Trophoblast cell (in vitro differentiated cells and primary cell): ENCODE measurements around the gene UBR7.

Experiments used
- DNase-seq, 2 donors: peaks; one replicate each; pipeline ENCODE4 v3.0.0-alpha.2; 2016
- H2AFZ ChIP-seq: 2 replicates; pipeline ENCODE4 v1.6.1; 2013; ENCODE audit warnings: low read length, moderate library complexity, mild to moderate bottlenecking; ENCODE audit not compliant: insufficient read depth, poor library complexity
- H2AK5ac ChIP-seq: 2 replicates; pipeline ENCODE4 v1.6.1; 2013; ENCODE audit warnings: mild to moderate bottlenecking, low read length
- H2BK120ac ChIP-seq: 2 replicates; pipeline ENCODE4 v1.6.1; 2013; ENCODE audit warnings: low read length, mild to moderate bottlenecking, moderate library complexity; ENCODE audit not compliant: insufficient read depth, poor library complexity
- H2BK12ac ChIP-seq: 2 replicates; pipeline ENCODE4 v1.6.1; 2013; ENCODE audit warnings: mild to moderate bottlenecking, low read length, moderate library complexity
- H2BK5ac ChIP-seq: 2 replicates; pipeline ENCODE4 v1.6.1; 2013; ENCODE audit warnings: low read length, low read depth, moderate library complexity, mild to moderate bottlenecking; ENCODE audit not compliant: poor library complexity
- H3K14ac ChIP-seq: 2 replicates; pipeline ENCODE4 v1.6.1; 2013; ENCODE audit warnings: mild to moderate bottlenecking, low read length
- H3K18ac ChIP-seq: 2 replicates; pipeline ENCODE4 v1.6.1; 2013; ENCODE audit warnings: mild to moderate bottlenecking, low read length
- H3K23ac ChIP-seq: 2 replicates; pipeline ENCODE4 v1.6.1; 2013; ENCODE audit warnings: low read length
- H3K27ac ChIP-seq: 2 replicates; pipeline ENCODE4 v1.5.1; 2013; ENCODE audit warnings: low read depth, mild to moderate bottlenecking, inconsistent platforms, low read length, moderate library complexity
- H3K27me3 ChIP-seq: 2 replicates; pipeline ENCODE4 v1.6.1; 2013; ENCODE audit warnings: inconsistent platforms, mild to moderate bottlenecking, low read length, moderate library complexity; ENCODE audit not compliant: insufficient read depth
- H3K36me3 ChIP-seq, 2 experiments: 1 replicate in 1 of 2; 2 replicates in 1 of 2; pipeline ENCODE4 v1.6.1; 2013; ENCODE audit warnings: low read length in 2 of 2, mild to moderate bottlenecking in 2 of 2, moderate library complexity in 1 of 2; ENCODE audit not compliant: insufficient read depth in 2 of 2, control insufficient read depth in 1 of 2
- H3K4ac ChIP-seq: 2 replicates; pipeline ENCODE4 v1.6.1; 2013; ENCODE audit warnings: low read depth, mild to moderate bottlenecking, low read length, moderate library complexity
- H3K4me1 ChIP-seq, 2 experiments: 1 replicate in 1 of 2; 2 replicates in 1 of 2; pipeline ENCODE4 v1.6.1; 2013; ENCODE audit warnings: low read length in 2 of 2, mild to moderate bottlenecking in 2 of 2, moderate library complexity in 1 of 2; ENCODE audit not compliant: insufficient read depth in 2 of 2, control insufficient read depth in 1 of 2
- H3K4me2 ChIP-seq: 2 replicates; pipeline ENCODE4 v1.6.1; 2013; ENCODE audit warnings: inconsistent platforms, mild to moderate bottlenecking, low read length, moderate library complexity
- H3K4me3 ChIP-seq: 2 replicates; pipeline ENCODE4 v1.5.1; 2013; ENCODE audit warnings: mild to moderate bottlenecking, low read depth, low read length, inconsistent platforms
- H3K79me1 ChIP-seq: one replicate; pipeline ENCODE4 v1.6.1; 2013; ENCODE audit warnings: low read length
- H3K79me2 ChIP-seq: 2 replicates; pipeline ENCODE4 v1.6.1; 2013; ENCODE audit warnings: low read length, mild to moderate bottlenecking; ENCODE audit not compliant: control insufficient read depth, insufficient read depth, poor library complexity
- H3K9ac ChIP-seq: 2 replicates; pipeline ENCODE4 v1.6.1; 2013; ENCODE audit warnings: mild to moderate bottlenecking, low read length
- H3K9me3 ChIP-seq: 2 replicates; pipeline ENCODE4 v1.6.1; 2013; ENCODE audit warnings: low read depth, mild to moderate bottlenecking, control low read depth, inconsistent platforms, low read length; ENCODE audit not compliant: insufficient read depth
- H4K12ac ChIP-seq: 2 replicates; pipeline ENCODE4 v1.6.1; 2013; ENCODE audit warnings: low read depth, mild to moderate bottlenecking, low read length, moderate library complexity
- H4K8ac ChIP-seq: 2 replicates; pipeline ENCODE4 v1.6.1; 2013; ENCODE audit warnings: low read depth, mild to moderate bottlenecking, low read length, moderate library complexity
- H4K91ac ChIP-seq: one replicate; pipeline ENCODE4 v1.6.1; 2013; ENCODE audit warnings: low read depth, mild to moderate bottlenecking, low read length, moderate library complexity
- WGBS: extraction: QIAGEN DNeasy Blood & Tissue Kit; methylation state at CpG from one replicate; pipeline ENCODE4 v1.1.7; 2013; ENCODE audit warnings: missing lambda C conversion rate; ENCODE audit not compliant: insufficient read length, insufficient coverage; ENCODE audit errors: extremely low coverage; 5-methylcytosine and 5-hydroxymethylcytosine counted together

Gene UBR7

GRCh38 chr14:93223565-93223964, 16.5 kb downstream of the UBR7 start:
- H3K9ac ChIP-seq: no peak overlapping the region
- no peak overlapping the region for H2BK120ac ChIP-seq
- no peaks in the 10 kb centered on the region for H3K27me3 ChIP-seq
- no peak overlapping the region for H3K18ac ChIP-seq
- H2BK5ac ChIP-seq: no peak overlapping the region
- no peak overlapping the region for H3K23ac ChIP-seq
- no peak overlapping the region for H3K4me2 ChIP-seq
- WGBS: no CpG with 5 or more reads among the region's 27 CpGs
- H3K4me3 ChIP-seq: no peak overlapping the region
- no peak for DNase-seq
- H3K4ac ChIP-seq: no peak overlapping the region
- no peak overlapping the region for H2AK5ac ChIP-seq
- no peak overlapping the region for H4K8ac ChIP-seq
- H3K4me1 ChIP-seq: no peaks in the 10 kb centered on the region
- H2BK12ac ChIP-seq: no peak overlapping the region
- no peaks in the 10 kb centered on the region for H3K79me1 ChIP-seq
- no peak overlapping the region for H3K27ac ChIP-seq
- no peak overlapping the region for H4K91ac ChIP-seq
- H4K12ac ChIP-seq: no peak overlapping the region
- no peak overlapping the region for H3K14ac ChIP-seq
- no peaks in the 10 kb centered on the region for H3K9me3 ChIP-seq
- H3K36me3 ChIP-seq: peaks cover 26 to 34% of the 10 kb centered on the region in 2 experiments
- H2AFZ ChIP-seq: no peak overlapping the region
- no peaks in the 10 kb centered on the region for H3K79me2 ChIP-seq

DNA sequence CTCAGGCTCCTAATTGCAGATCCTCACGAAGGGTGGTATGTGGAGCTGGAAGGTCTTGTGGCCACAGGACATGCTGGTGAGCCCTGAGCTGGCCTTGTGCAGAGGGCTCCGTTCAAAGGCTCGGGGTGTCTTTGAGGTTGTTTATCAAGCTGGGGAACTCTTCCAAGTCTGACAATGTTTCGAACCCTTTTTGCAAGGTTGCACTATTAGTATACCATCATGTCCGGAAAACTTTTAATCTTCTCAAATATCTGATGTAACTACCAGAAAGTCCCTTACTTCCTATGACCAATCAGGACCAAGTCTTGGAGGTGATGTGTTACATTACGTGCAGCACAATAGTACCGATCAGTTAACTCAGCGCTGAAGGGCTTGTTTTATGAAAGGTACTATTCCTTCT, 21.5 kb downstream of the UBR7 start:
- Histone ChIP-seq H3K79me1 (no peaks in the 10 kb centered on the region), H4K8ac (no peak overlapping the region), H3K27me3 (no peaks in the 10 kb centered on the region), H3K9ac (no peak overlapping the region), H3K27ac (no peak overlapping the region), H3K23ac (no peak overlapping the region), H2AK5ac (no peak overlapping the region), H3K4me2 (no peak overlapping the region), H2BK12ac (no peak overlapping the region), H2BK120ac (no peak overlapping the region), H3K36me3 (peaks cover 14 to 17% of the 10 kb centered on the region in 2 experiments), H3K79me2 (no peaks in the 10 kb centered on the region), H3K4ac (no peak overlapping the region), H4K91ac (no peak overlapping the region), H2AFZ (no peak overlapping the region), H3K4me3 (no peak overlapping the region), H4K12ac (no peak overlapping the region), H3K9me3 (no peaks in the 10 kb centered on the region), H3K18ac (no peak overlapping the region), H3K4me1 (no peaks in the 10 kb centered on the region), H3K14ac (no peak overlapping the region), H2BK5ac (no peak overlapping the region)
- no peak for DNase-seq
- no CpG with 5 or more reads among the region's 8 CpGs for WGBS

DNA sequence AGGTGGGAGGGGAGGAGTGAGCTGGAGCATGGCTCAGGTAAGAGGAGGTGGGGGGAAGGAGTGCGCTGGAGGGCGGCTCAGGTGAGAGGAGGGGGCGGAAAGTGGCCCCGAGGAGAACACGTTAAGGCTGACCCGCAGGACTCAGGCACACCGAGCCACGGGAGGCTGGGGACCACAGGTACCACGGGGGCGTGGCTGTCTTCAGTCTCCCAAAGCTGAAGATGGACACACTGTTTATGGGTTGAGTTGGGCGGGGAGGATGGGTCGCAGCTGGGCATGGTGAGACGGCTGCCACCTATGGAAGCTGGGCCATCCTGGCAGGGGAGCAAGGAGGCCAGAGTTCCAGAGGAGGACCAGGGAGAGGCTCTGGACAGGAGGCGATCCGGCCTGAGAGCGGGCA, 23.5 kb downstream of the UBR7 start:
- H3K36me3 ChIP-seq: peaks cover 4 to 12% of the 10 kb centered on the region in 2 experiments
- no peaks in the 10 kb centered on the region for H3K79me2 ChIP-seq
- no peak overlapping the region for H4K91ac ChIP-seq
- H4K8ac ChIP-seq: no peak overlapping the region
- no peak overlapping the region for H2AK5ac ChIP-seq
- H3K4me3 ChIP-seq: no peak overlapping the region
- no CpG with 5 or more reads among the region's 16 CpGs for WGBS
- no peaks in the 10 kb centered on the region for H3K79me1 ChIP-seq
- no peak overlapping the region for H3K18ac ChIP-seq
- H2BK120ac ChIP-seq: no peak overlapping the region
- no peak overlapping the region for H3K9ac ChIP-seq
- H3K4ac ChIP-seq: no peak overlapping the region
- no peak overlapping the region for H3K14ac ChIP-seq
- H4K12ac ChIP-seq: no peak overlapping the region
- H3K4me1 ChIP-seq: peaks cover 6 to 9% of the 10 kb centered on the region in 2 experiments
- H3K4me2 ChIP-seq: no peak overlapping the region
- H2BK5ac ChIP-seq: no peak overlapping the region
- no peak overlapping the region for H2BK12ac ChIP-seq
- no peak for DNase-seq
- H3K27ac ChIP-seq: no peak overlapping the region
- H3K23ac ChIP-seq: no peak overlapping the region
- no peaks in the 10 kb centered on the region for H3K9me3 ChIP-seq
- no peak overlapping the region for H2AFZ ChIP-seq
- H3K27me3 ChIP-seq: no peaks in the 10 kb centered on the region

- Histone ChIP-seq H4K12ac (no peak overlapping the region), H3K4me1 (peaks cover 6 to 9% of the 10 kb centered on the region in 2 experiments), H4K8ac (no peak overlapping the region), H3K4me2 (no peak overlapping the region), H3K27me3 (no peaks in the 10 kb centered on the region), H2BK5ac (no peak overlapping the region), H2AFZ (no peak overlapping the region), H3K27ac (no peak overlapping the region), H3K79me2 (no peaks in the 10 kb centered on the region), H3K4ac (no peak overlapping the region), H3K9me3 (no peaks in the 10 kb centered on the region), H2AK5ac (no peak overlapping the region), H3K79me1 (no peaks in the 10 kb centered on the region), H3K14ac (no peak overlapping the region), H3K36me3 (peaks cover 4 to 12% of the 10 kb centered on the region in 2 experiments), H3K18ac (no peak overlapping the region), H3K4me3 (no peak overlapping the region), H2BK12ac (no peak overlapping the region), H3K9ac (no peak overlapping the region), H2BK120ac (no peak overlapping the region), H3K23ac (no peak overlapping the region), H4K91ac (no peak overlapping the region)
- no CpG with 5 or more reads among the region's 39 CpGs for WGBS
- DNase-seq: peak; percentile 9 to 40
These were observed 24.3 kb downstream of the UBR7 start for GRCh38 chr14:93231129-93231979.
